ENCODE data around the gene PDLIM4. TPM values are rescaled to one million over a fixed set of nuclear protein-coding genes. Genes with fewer than 3 reads are reported as not detected.
A peak's percentile ranks its signal among the peaks of the same experiment; 100 is the strongest.

The PDLIM4 gene
- total RNA-seq, 2 experiments from 2014 or later = 2.3 TPM; not detected in 1

- Mint-ChIP-seq H3K9me3 (ENCODE audit: low read depth) (peaks cover 2% of the 10 kb centered on the region), H3K27ac (no peak overlapping the region), H3K4me1 (no peaks in the 10 kb centered on the region), H3K36me3 (peaks cover 1% of the 10 kb centered on the region), H3K4me3 (no peak overlapping the region), H3K27me3 (no peaks in the 10 kb centered on the region)
- DNase-seq = no peak
- CTCF ChIA-PET = interaction anchor here (0.8 kb wide), 1 partner anchor 29 kb away, joined by 3 read pairs; no protein-coding TSS in a partner anchor
- no peak for ATAC-seq
Observed at GRCh38 chr5:132310141-132310834, 52.8 kb downstream of the PDLIM4 start.

GRCh38 chr5:132313366-132313765, 55.9 kb downstream of the PDLIM4 start:
- Mint-ChIP-seq H3K4me1 (no peaks in the 10 kb centered on the region), H3K27me3 (no peaks in the 10 kb centered on the region)

GRCh38 chr5:132313961-132314432, 56.5 kb downstream of the PDLIM4 start:
- CTCF ChIA-PET = no interaction called here
- H3K27ac Mint-ChIP-seq = no peak overlapping the region
- no peaks in the 10 kb centered on the region for H3K4me1 Mint-ChIP-seq
- H3K27me3 Mint-ChIP-seq = no peaks in the 10 kb centered on the region
- H3K4me3 Mint-ChIP-seq = no peak overlapping the region
- ATAC-seq (no peak), DNase-seq (no peak)
- no peaks in the 10 kb centered on the region for H3K36me3 Mint-ChIP-seq
- no peaks in the 10 kb centered on the region for H3K9me3 Mint-ChIP-seq (ENCODE audit: low read depth)

More at GRCh38 chr5:132313366-132313765, 55.9 kb downstream of the PDLIM4 start:
- no peak overlapping the region for H3K27ac Mint-ChIP-seq
- DNase-seq (no peak), ATAC-seq (no peak)
- no peak overlapping the region for H3K4me3 Mint-ChIP-seq
- H3K9me3 Mint-ChIP-seq (ENCODE audit: low read depth) = no peaks in the 10 kb centered on the region
- CTCF ChIA-PET = no interaction called here
- no peaks in the 10 kb centered on the region for H3K36me3 Mint-ChIP-seq

GRCh38 chr5:132315529-132316067, 58.1 kb downstream of the PDLIM4 start:
- no peaks in the 10 kb centered on the region for H3K36me3 Mint-ChIP-seq
- no peaks in the 10 kb centered on the region for H3K27me3 Mint-ChIP-seq
- H3K27ac Mint-ChIP-seq = no peak overlapping the region
- DNase-seq (no peak), ATAC-seq (no peak)
- no peaks in the 10 kb centered on the region for H3K4me1 Mint-ChIP-seq
- CTCF ChIA-PET = interaction anchor here (1.4 to 1.8 kb wide), 2 partner anchors 11 to 77 kb away, joined by 3 to 6 read pairs; no protein-coding TSS in a partner anchor
- no peak overlapping the region for H3K4me3 Mint-ChIP-seq
- no peaks in the 10 kb centered on the region for H3K9me3 Mint-ChIP-seq (ENCODE audit: low read depth)

- no peaks in the 10 kb centered on the region for H3K4me1 Mint-ChIP-seq
- no peak overlapping the region for H3K27ac Mint-ChIP-seq
Observed at GRCh38 chr5:132319975-132320374, 62.5 kb downstream of the PDLIM4 start.

GRCh38 chr5:132321109-132321721, 63.7 kb downstream of the PDLIM4 start:
- no peak overlapping the region for H3K27ac Mint-ChIP-seq
- H3K4me1 Mint-ChIP-seq = no peaks in the 10 kb centered on the region
- DNase-seq (peak; percentile 11), ATAC-seq (no peak)
- H3K4me3 Mint-ChIP-seq = no peak overlapping the region
- H3K9me3 Mint-ChIP-seq (ENCODE audit: low read depth) = no peaks in the 10 kb centered on the region
- H3K27me3 Mint-ChIP-seq = no peaks in the 10 kb centered on the region
- CTCF ChIA-PET = no interaction called here
- H3K36me3 Mint-ChIP-seq = no peaks in the 10 kb centered on the region

More at GRCh38 chr5:132319975-132320374, 62.5 kb downstream of the PDLIM4 start:
- DNase-seq (no peak), ATAC-seq (no peak)
- no peaks in the 10 kb centered on the region for H3K9me3 Mint-ChIP-seq (ENCODE audit: low read depth)
- CTCF ChIA-PET = no interaction called here
- no peak overlapping the region for H3K4me3 Mint-ChIP-seq
- H3K27me3 Mint-ChIP-seq = no peaks in the 10 kb centered on the region
- H3K36me3 Mint-ChIP-seq = no peaks in the 10 kb centered on the region

GRCh38 chr5:132322266-132322665, 64.8 kb downstream of the PDLIM4 start:
- Mint-ChIP-seq H3K9me3 (ENCODE audit: low read depth) (no peaks in the 10 kb centered on the region), H3K27me3 (no peaks in the 10 kb centered on the region), H3K27ac (no peak overlapping the region), H3K4me3 (no peak overlapping the region), H3K4me1 (no peaks in the 10 kb centered on the region), H3K36me3 (no peaks in the 10 kb centered on the region)
- DNase-seq (peak; percentile 25), ATAC-seq (no peak)
- CTCF ChIA-PET = no interaction called here

Small RNAs within 50 kb of the gene (microRNA-seq; reads per million reads assigned to microRNA genes)
- gene MIR6830 = not detected

Other genes starting within 250 kb of the PDLIM4 start
- 10 to 100 TPM in 1 of 2 experiments, 1 to 10 TPM in 1; 7.0 to 10.9 TPM for gene ACSL6, start 246.0 kb upstream of the PDLIM4 start, total RNA-seq
- 1 to 10 TPM in 1 of 2 experiments, under 1 TPM in 1; 0.47 to 1.5 TPM for gene IL3, start 197.0 kb upstream of the PDLIM4 start, total RNA-seq
- gene CSF2, start 183.9 kb upstream of the PDLIM4 start, total RNA-seq = 100 to 1,000 TPM in 1 of 2 experiments, 1 to 10 TPM in 1; 4.9 to 164 TPM
- gene P4HA2, start 29.8 kb upstream of the PDLIM4 start, total RNA-seq = 10 to 100 TPM in 1 of 2 experiments, 1 to 10 TPM in 1; 8.3 to 19.4 TPM
- gene SLC22A4, start 36.7 kb downstream of the PDLIM4 start, total RNA-seq = under 1 TPM; 0.32 to 0.75 TPM
- gene SLC22A5, start 112.0 kb downstream of the PDLIM4 start, total RNA-seq = 1 to 10 TPM; 3.9 to 4.5 TPM
- gene IRF1, start 233.1 kb downstream of the PDLIM4 start, total RNA-seq = 100 to 1,000 TPM; 205 to 223 TPM